HepG2 (cell line): ENCODE results near the gene CTRB2. TPM values are rescaled to one million over a fixed set of nuclear protein-coding genes. Genes with fewer than 3 reads are reported as not detected.

ENCODE experiments used
- CHD4 ChIP-seq: fragments of 200-600 bp; sonication (generic); IDR thresholded peaks from 2 replicates; pipeline ENCODE4 v1.7.0; 2017; ENCODE audit warnings: mild to moderate bottlenecking, low read length, borderline replicate concordance
- EEA1 ChIP-seq: sonication (generic); formaldehyde crosslinking; IDR thresholded peaks from 2 replicates; pipeline ENCODE4 v1.5.1; 2020; ENCODE audit warnings: mild to moderate bottlenecking, missing genetic modification reagents, borderline replicate concordance
- ERF ChIP-seq: IDR thresholded peaks from 2 replicates; pipeline ENCODE4 v1.6.1; 2018; ENCODE audit warnings: missing biosample characterization, missing genetic modification reagents
- FOXK2 ChIP-seq: fragments of 450-650 bp; IDR thresholded peaks from 2 replicates; pipeline ENCODE4 v1.6.1; 2016
- HOXA5 ChIP-seq: sonication (generic); formaldehyde crosslinking; IDR thresholded peaks from 2 replicates; pipeline ENCODE4 v1.4.0; 2020; ENCODE audit warnings: missing genetic modification reagents
- JUN ChIP-seq: sonication (generic); formaldehyde crosslinking; IDR thresholded peaks from 2 replicates; pipeline ENCODE4 v1.4.0; 2020; ENCODE audit warnings: mild to moderate bottlenecking, missing genetic modification reagents
- NONO ChIP-seq, 2 experiments: fragments of 450-650 bp in 1 of 2; sonication (generic) in 1 of 2; formaldehyde crosslinking in 1 of 2; IDR thresholded peaks in 1 of 2; conservative IDR thresholded peaks in 1 of 2; 2 replicates each; pipeline versions ENCODE4 v1.6.1 to v1.8.0; 2017 to 2022; ENCODE audit warnings: mild to moderate bottlenecking in 1 of 2, missing genetic modification reagents in 1 of 2, moderate library complexity in 1 of 2
- RERE ChIP-seq: IDR thresholded peaks from 2 replicates; pipeline ENCODE4 v1.6.1; 2016; ENCODE audit warnings: low read depth, missing genetic modification reagents, missing compliant biosample characterization
- RFXANK ChIP-seq: IDR thresholded peaks from 2 replicates; pipeline ENCODE4 v1.6.1; 2016
- SNAPC5 ChIP-seq: sonication (generic); formaldehyde crosslinking; IDR thresholded peaks from 2 replicates; pipeline ENCODE4 v1.8.1; 2023; ENCODE audit warnings: mild to moderate bottlenecking, missing genetic modification reagents, borderline replicate concordance
- SRF ChIP-seq: IDR thresholded peaks from 2 replicates; pipeline ENCODE4 v1.6.1; 2011; ENCODE audit warnings: mild to moderate bottlenecking, low read depth, low read length, moderate library complexity
- SUZ12 ChIP-seq: fragments of 150-350 bp; IDR thresholded peaks from 2 replicates; pipeline ENCODE4 v1.6.1; 2014; ENCODE audit warnings: low read depth, low read length
- TRIM22 ChIP-seq: fragments of 450-650 bp; IDR thresholded peaks from 2 replicates; pipeline ENCODE4 v1.6.1; 2017
- YEATS4 ChIP-seq: sonication (generic); formaldehyde crosslinking; IDR thresholded peaks from 2 replicates; pipeline ENCODE4 v1.4.0; 2020; ENCODE audit warnings: missing genetic modification reagents, borderline replicate concordance
- ZNF501 ChIP-seq: sonication (generic); formaldehyde crosslinking; IDR thresholded peaks from 2 replicates; pipeline ENCODE4 v1.5.1; 2020; ENCODE audit warnings: mild to moderate bottlenecking, moderate library complexity, missing genetic modification reagents
- ZNF672 ChIP-seq: sonication (generic); formaldehyde crosslinking; IDR thresholded peaks from 2 replicates; pipeline ENCODE4 v1.8.1; 2022; ENCODE audit warnings: missing genetic modification reagents
- polyA plus RNA-seq, 8 experiments: library from polyadenylated mRNA; depleted of rRNA in 3 of 8; stranded (reverse) in 7 of 8; unstranded in 1 of 8; fragments of >200 nt; fragmentation: Illumina TruSeq in 4 of 8; extraction: Trizol in 4 of 8; gene quantifications; 2 replicates each; pipeline versions ENCODE4 v1.2.1 to v1.2.3, GENCODE V29; 2011 to 2016; ENCODE audit warnings: low read depth in 4 of 8, missing spikeins in 1 of 8, mixed read lengths in 1 of 8; ENCODE audit not compliant: insufficient read depth in 1 of 8
- total RNA-seq, 5 experiments: library from RNA; depleted of rRNA; stranded (reverse); fragments of >200 nt; fragmentation: Illumina TruSeq; extraction: Trizol; gene quantifications; 2 replicates each; pipeline ENCODE4 v1.2.3, GENCODE V29; 2016; ENCODE audit warnings: low read depth in 1 of 5
- TF ChIP-seq, protein P1 (sequence below): sonication (generic); formaldehyde crosslinking; IDR thresholded peaks from 2 replicates; pipeline ENCODE4 v1.5.1; 2020; ENCODE audit warnings: mild to moderate bottlenecking, missing genetic modification reagents, moderate library complexity
- TF ChIP-seq, protein P2 (sequence below): IDR thresholded peaks from 2 replicates; pipeline ENCODE4 v1.6.1; 2016; ENCODE audit warnings: low read depth
- TF ChIP-seq, protein P3 (sequence below): sonication (generic); formaldehyde crosslinking; IDR thresholded peaks from 2 replicates; pipeline ENCODE4 v1.4.0; 2020; ENCODE audit warnings: missing genetic modification reagents; ENCODE audit errors: not compliant biosample characterization
- TF ChIP-seq, protein P4 (sequence below): sonication (generic); formaldehyde crosslinking; IDR thresholded peaks from 2 replicates; pipeline ENCODE4 v1.4.0; 2020; ENCODE audit warnings: missing genetic modification reagents

CTRB2 gene
- total and polyA plus RNA-seq, 2 of the 13 experiments (the other 11 are each of a cell fraction or from before 2014, with no cell fraction given), result 0.13 TPM; not detected in 1

- TF ChIP-seq, protein P1, sequence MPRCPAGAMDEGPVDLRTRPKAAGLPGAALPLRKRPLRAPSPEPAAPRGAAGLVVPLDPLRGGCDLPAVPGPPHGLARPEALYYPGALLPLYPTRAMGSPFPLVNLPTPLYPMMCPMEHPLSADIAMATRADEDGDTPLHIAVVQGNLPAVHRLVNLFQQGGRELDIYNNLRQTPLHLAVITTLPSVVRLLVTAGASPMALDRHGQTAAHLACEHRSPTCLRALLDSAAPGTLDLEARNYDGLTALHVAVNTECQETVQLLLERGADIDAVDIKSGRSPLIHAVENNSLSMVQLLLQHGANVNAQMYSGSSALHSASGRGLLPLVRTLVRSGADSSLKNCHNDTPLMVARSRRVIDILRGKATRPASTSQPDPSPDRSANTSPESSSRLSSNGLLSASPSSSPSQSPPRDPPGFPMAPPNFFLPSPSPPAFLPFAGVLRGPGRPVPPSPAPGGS, result peak; percentile 20; the same call in 1 of the 2 replicates
- TF ChIP-seq TRIM22 (no peak), RERE (0 out of 2 replicates have a peak, but pooled peaks have one; percentile 7), YEATS4 (CRISPR knock-in tag) (peak; percentile 64), ZNF501 (CRISPR knock-in tag) (peak; percentile 98), FOXK2 (no peak), ERF (0 out of 2 replicates have a peak, but pooled peaks have one; percentile 47), JUN (no peak), EEA1 (CRISPR knock-in tag) (no peak), SNAPC5 (CRISPR knock-in tag) (no peak), NONO (IDR thresholded peaks at IDR 0.05) (no peak), NONO (CRISPR knock-in tag; conservative IDR thresholded peaks at IDR 0.05) (no peak; the same call in 1 of the 2 replicates), RFXANK (CRISPR knock-in tag) (no peak; the same call in 1 of the 2 replicates), ZNF672 (no peak), SRF (no peak), HOXA5 (CRISPR knock-in tag) (peak; percentile 41), SUZ12 (no peak), CHD4 (no peak)
- TF ChIP-seq, protein P2, sequence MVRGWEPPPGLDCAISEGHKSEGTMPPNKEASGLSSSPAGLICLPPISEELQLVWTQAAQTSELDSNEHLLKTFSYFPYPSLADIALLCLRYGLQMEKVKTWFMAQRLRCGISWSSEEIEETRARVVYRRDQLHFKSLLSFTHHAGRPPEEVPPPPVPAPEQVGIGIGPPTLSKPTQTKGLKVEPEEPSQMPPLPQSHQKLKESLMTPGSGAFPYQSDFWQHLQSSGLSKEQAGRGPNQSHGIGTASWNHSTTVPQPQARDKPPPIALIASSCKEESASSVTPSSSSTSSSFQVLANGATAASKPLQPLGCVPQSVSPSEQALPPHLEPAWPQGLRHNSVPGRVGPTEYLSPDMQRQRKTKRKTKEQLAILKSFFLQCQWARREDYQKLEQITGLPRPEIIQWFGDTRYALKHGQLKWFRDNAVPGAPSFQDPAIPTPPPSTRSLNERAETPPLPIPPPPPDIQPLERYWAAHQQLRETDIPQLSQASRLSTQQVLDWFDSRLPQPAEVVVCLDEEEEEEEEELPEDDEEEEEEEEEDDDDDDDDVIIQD (CRISPR knock-in tag), result no peak
- TF ChIP-seq, protein P3, sequence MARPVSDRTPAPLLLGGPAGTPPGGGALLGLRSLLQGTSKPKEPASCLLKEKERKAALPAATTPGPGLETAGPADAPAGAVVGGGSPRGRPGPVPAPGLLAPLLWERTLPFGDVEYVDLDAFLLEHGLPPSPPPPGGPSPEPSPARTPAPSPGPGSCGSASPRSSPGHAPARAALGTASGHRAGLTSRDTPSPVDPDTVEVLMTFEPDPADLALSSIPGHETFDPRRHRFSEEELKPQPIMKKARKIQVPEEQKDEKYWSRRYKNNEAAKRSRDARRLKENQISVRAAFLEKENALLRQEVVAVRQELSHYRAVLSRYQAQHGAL, result no peak
- TF ChIP-seq, protein P4, sequence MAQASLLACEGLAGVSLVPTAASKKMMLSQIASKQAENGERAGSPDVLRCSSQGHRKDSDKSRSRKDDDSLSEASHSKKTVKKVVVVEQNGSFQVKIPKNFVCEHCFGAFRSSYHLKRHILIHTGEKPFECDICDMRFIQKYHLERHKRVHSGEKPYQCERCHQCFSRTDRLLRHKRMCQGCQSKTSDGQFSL, result 0 out of 2 replicates have a peak, but pooled peaks have one; percentile 18
These were observed 43.9 kb upstream of the CTRB2 start (continued) for GRCh38 chr16:75250809-75251279.
